GM19351 (cell line): ENCODE measurements around the gene TES.
A peak's percentile ranks its signal among the peaks of the same experiment; 100 is the strongest.
"Not testable (repeated sequence)": the region's sequence is repeated elsewhere in the genome, so short reads cannot be mapped to it uniquely, and the experiment has no call there.

Experiments used
- ATAC-seq: cut with Tn5 transposase; IDR thresholded peaks from one replicate; pipeline ENCODE4 v1.9.1; 2021; ENCODE audit warnings: mild to moderate bottlenecking, moderate library complexity; ENCODE audit not compliant: unreplicated experiment

The TES gene

DNA sequence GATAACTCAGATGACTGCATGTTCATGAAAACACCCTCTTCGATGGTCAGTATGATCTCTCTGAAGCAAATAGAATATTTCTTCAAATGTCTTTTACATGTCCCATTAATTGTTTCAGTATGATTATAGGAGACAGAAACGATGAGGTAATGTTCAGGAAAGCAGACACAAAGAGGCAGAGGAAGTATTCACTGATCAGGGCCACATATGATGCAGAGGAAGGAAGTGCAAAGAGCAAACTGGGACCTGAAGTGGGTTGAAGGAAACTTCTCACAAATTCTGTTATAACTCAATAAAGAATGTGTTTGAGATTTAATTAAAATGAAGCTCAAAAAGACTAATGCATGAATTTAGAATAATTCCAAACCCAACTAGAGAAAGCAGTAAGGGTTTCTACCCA lies 70.5 kb downstream of the TES start:
- ATAC-seq, result no peak

DNA sequence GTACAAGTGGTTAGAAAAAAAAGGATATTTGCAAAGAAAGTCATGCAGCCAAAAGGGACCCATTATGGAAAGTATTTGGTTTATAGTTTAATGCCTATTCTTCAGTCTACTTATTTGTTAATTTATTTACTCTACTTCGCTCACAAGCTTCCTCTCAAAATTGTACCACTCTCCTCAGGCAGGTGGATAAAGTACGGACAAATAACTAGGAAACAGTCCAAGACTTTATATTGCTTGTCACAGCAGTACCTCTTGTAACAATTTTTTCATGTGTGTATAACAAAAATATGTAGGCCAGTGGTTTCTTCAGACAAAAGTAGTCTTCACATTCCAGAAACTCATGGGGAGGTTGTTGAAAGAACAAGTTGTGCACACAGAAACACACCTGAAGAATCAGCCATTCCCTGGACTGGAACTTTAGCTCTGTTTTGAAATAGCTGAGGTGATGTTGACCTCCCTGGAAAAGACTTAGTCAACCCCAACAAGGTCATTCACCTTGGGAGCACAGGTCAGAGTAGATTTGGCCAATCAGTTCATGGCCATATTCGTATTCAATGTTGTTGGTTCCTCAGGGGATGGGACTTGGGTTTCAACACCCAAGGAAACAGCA lies 73.4 kb downstream of the TES start:
- no peak for ATAC-seq

DNA sequence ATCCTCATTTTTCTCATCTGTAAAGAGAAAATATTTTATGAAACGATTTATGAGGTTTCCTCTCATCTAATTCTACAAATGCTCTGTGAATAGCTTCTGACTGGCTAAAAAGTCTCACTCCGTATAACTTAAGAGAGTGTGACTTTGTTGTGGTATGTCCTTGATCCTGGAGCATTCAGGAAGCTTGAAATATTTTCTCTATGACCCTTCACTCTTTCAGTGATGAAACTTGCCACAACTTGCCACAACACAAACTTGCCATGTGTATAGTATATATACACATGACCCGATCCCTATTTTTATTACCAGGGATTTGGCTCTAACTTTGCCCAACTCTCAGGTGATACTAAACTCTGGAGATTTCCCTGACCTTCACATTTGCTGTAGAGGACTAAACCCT lies 74.1 kb downstream of the TES start:
- ATAC-seq, result no peak

DNA sequence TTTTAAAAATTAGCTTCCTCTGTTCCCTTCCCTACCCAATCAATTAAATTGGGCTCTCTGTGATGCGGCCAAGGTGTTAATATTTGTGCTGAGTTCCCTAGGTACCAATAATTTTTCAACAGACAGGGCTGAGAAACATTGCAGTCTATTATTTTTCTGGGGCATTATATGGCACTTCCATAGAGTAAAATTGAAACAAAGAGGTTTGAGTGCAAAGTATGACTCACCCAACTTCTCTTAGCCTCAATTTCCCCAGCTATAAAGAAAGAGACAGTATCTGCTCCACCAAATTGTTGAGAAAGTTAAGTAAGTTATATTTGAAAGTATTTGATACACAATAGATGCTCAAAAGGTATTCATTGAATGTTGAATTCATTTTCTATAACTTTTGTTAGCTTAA lies 74.9 kb downstream of the TES start:
- no peak for ATAC-seq

DNA sequence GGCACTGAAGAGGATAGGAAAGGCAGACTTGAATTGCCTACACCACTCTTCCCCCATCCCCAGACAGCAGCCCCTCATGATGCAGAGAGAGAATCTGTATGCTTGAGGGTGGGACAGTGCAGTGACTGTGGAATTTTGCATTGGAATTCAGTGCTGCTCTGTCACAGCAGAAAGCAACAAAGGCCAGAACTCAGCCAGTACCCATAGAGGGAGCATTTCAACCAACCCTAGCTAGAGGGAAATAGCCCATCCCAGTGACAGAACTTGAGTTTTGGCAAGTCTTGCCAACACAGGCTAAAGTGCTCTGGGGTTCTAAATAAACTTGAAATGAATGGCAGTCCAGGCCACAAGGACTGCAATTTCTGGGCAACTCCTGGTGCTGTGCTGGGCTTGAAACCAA lies 80.4 kb downstream of the TES start:
- no peak for ATAC-seq

DNA sequence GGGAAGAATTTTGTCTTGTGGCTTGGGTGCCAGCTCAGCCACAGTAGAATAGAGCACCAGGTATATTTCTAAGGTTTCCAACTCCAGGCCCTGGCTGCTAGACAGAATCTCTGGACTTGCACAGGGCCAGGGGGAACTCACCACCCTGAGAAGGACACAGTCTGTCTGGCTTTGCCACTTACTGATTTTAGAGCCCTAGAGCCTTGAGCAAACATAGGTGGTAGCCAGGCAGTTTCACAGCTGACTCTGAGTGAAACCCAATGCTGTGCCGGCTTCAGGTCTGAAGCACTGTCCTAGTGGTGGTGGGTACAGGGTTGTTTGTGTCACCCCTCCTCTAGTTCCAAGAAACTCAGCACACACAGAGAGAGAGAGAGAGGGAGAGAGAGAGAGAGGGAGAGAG lies 81.6 kb downstream of the TES start:
- ATAC-seq, result no peak

DNA sequence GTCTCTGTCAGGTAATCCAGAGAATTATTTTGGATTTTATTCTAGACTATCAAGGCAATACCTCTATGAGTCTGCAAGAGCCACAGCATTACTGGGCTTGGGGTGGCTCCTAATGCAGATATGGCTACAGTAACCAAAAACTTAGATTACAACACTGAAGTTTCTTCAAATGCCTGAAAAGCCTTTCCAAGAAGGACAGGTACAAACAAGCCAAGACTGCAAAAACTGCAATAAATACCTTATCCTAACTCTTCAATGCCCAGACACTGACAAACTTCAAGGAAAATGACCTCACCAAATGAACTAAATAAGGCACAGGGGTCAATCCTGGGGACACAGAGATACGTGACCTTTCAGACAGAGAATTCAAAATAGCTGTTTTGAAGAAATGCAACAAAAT lies 82.0 kb downstream of the TES start:
- ATAC-seq, result no peak

DNA sequence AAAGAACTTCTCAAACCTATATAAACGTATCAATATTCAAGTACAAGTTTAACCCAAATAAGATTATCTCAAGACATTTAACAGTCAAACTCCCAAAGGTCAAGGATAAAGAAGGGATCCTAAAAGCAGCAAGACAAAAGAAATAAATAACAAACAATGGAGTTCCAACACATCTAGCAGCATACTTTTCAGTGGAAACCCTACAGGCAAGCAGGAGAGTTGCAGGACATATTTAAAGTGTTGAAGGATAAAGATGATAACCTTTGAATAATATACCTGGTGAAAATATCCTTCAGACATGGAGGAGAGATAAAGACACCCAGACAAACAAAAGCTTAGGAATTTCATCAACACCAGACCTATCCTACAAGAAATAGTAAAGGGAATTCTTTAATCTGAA lies 82.8 kb downstream of the TES start:
- ATAC-seq, result no peak

DNA sequence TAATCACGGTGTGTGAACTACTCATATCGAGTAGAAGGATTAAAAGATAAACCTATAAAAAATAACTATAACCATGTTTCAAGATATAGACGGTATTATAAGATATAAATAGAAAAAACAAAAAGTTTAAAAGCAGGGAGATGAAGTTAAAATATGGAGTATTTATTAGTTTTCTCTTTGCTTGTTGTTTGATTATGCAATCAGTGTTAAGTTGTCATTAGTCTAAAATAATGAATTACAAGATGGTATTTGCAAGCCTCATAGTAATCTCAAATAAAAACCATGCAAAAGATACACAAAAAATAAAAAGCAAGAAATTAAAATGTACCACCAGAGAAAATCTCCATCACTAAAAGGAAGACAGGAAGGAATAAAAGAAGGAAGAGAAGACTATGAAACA lies 83.3 kb downstream of the TES start:
- ATAC-seq, result no peak

DNA sequence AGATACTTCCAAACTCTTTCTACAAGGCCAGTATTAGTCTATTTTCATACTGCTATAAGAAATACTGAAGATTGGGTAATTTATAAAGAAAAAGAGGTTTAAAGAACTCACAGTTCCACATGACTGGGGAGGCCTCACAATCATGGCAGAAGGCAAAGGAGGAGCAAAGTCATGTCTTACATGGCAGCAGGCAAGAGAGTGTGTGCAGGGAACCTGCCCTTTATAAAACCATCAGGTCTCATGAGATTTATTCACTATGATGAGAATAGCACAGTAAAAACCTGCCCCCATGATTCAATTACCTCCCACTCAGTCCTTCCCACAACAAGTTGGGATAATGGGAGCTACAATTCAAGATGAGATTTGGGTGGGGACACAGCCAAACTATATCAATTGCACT lies 85.6 kb downstream of the TES start:
- ATAC-seq, result not testable (repeated sequence)

DNA sequence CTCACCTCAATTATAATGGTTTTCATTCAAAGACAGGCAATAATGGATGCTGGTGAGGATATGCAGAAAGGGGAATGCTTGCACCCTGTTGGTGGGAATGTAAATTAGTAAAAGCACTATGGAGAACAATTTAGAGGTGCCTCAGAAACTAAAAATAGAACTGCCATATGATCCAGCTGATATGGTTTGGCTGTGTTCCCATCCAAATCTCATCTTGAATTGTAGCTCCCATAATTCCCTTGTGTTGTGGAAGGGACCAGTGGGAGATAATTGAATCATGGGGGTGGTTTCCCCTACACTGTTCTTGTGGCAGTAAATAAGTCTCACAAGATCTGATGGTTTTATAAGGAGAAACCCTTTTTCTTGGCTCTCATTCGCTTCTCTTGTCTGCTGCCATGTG lies 87.7 kb downstream of the TES start:
- no peak for ATAC-seq

DNA sequence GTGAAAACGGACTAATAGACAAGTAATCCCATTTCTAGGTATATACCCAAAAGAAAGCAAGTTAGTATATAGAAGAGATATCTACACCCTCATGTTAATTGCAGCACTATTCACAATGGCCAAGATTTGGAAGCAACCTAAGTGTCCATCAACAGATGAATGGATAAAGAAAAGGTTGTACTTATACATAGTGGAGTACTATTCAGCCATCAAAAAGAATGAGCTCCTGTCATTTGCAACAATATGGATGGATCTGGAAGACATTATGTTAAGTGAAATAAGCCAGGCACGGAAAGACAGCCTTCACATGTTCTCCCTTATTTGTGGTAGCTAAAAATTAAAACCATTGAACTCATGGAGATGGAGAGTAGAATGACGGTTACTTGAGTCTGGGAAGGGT lies 88.2 kb downstream of the TES start:
- ATAC-seq, result no peak

DNA sequence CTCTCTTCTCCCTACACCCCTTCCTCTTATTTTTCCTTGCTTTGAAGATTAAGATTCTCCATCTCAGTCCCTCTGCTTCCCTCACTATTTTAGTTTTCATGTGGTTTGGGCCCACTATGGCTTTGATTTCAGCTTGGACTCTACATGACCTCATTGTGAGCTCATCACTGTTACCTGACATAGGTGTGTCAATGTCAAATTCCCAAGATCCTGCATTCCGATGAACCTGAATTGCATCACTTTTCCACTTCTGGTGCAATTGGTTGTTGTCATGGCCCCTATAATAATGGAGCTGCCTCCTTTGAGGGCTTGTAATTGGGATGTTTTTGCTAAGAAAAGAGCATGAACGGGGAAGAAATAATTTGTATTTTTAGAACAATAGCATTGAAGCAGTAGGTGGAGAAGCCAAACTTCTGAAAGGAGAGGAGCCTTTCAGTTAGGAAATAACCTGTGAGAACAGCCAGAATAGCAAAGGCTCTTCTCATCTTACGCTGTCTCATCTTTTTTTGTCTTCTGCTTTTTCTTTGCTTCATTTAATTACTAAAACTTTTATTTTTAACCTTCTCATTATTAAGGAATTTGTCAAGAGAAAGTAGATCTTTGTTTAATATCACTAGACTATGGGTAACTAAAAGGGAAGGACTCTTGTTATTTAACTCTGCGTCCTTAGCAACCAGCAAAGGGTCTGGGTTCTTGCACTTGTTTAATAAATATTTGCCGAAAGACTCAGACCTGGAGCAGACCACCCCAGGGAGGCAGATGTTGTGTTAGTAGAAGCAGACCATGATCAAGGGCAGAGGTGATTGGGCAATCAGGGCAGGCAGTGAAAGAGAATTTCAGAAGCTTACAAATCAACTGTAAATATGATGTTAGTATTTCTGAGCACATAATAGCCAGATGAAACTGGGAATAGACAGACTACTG lies 95.4 kb downstream of the TES start:
- ATAC-seq, result no peak

DNA sequence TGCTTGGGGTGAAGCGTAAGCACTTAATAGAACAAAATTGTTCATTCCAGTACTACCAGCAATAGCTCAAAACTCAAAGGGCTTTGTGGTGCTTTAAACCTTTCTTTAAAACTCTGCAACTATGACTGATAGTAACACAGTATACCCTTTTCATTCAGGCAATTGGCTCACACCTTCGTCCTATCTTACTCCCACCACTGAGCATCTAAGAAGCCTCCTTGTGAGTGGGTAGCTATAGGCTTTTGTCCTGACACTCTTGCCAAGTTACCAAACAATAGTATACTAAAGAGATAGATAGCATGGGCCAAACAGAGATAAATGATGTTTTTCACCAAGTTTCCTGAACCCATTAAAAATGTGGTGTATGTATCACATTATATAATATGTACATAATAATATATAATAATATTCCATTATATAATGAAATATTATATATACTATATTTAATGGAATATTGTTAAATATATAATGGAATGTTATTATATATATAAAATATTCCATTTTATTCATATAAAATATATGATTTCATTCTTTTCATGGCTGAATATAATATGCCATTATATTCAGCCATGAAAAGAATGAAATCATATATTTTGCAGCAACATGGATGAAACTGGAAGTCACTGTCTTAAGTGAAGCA lies 96.2 kb downstream of the TES start:
- ATAC-seq, result no peak

DNA sequence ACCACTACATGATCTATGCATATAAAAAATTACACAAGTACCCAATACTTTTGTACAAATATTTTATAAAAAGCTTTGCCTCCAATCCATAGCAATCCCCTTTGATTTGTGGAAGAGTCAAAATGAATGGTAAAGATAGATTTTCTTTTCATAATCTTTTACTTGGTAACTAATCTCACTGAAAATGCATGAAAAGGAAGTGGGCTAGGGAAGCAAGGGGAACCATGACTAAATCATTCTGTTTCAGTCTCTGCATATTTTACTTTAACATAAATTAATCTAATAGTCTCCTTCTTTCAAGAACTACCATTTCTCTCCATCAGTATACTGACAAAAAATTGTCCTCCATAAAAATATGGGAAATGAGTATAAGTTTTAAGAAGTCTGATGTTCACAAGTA lies 96.9 kb downstream of the TES start:
- peak; percentile 68 for ATAC-seq
